NCI-H510A (cell line): ENCODE data around the gene RNF214.
"Not testable (repeated sequence)": the region's sequence is repeated elsewhere in the genome, so short reads cannot be mapped to it uniquely, and the experiment has no call there.

ENCODE experiments used
- DNase-seq: peaks from one replicate; lab custom pipeline; 2025; lab: John Stamatoyannopoulos, UW

RNF214 gene

DNA sequence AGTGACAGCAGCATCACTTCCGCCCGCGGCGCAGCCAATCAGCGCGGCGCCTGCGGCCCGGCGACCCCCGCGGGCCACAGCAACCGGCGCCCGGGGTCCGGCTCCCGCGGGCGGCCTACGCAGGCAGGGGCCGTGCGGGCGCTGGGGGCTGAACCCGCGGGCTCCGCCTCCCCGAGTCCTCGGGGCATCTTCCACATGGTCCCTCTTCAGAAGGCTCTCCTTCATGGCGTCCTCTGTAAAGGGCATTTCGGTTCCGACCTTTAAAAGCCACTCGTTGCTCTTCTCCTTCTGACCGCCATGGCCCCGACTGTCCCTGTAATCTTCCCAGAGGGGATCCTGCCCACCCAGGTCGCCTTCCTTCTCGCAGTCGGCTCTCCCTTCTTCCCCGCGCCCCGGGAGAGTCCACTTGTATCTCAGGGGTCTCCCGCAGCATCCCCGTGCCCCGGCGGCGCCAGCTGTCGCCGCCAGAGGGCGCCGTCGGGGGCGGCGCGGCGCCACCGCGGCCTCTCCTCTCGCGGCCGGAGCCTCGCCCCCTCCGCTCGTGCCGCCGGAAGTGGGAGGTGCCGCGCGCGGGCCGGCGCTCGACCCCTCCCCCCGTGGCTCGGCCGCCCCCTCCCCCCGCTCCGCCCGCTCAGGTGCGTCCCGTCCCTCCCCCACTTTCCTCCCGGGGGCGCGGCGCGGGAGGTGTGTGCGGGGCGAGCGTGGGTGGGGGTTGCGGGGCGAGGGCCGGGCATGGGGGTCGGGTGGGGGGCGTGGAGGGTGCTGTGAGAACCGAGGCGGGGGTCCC lies at the start of gene RNF214:
Gene RNF214, plus strand, starts transcription at position 580 of the 787 bp plus-strand sequence. CDS start 1,602 bp downstream, outside the sequence.
- DNase-seq = peak; percentile 61

DNA sequence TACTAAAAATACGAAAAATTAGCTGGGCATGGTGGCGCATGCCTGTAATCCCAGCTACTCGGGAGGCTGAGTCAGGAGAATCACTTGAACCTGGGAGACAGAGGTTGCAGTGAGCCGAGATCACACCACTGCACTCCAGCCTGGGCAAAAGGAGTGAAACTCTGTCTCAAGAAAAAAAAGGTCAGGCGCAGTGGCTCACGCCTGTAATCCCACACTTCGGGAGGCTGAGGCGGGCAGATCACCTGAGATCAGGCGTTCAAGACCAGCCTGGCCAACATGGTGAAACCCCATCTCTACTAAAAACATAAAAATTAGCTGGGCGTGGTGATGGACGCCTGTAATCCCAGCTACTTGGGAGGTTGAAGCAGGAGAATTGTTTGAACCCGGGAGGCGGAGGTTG lies 49.3 kb upstream of the RNF214 start:
- DNase-seq = not testable (repeated sequence)

DNA sequence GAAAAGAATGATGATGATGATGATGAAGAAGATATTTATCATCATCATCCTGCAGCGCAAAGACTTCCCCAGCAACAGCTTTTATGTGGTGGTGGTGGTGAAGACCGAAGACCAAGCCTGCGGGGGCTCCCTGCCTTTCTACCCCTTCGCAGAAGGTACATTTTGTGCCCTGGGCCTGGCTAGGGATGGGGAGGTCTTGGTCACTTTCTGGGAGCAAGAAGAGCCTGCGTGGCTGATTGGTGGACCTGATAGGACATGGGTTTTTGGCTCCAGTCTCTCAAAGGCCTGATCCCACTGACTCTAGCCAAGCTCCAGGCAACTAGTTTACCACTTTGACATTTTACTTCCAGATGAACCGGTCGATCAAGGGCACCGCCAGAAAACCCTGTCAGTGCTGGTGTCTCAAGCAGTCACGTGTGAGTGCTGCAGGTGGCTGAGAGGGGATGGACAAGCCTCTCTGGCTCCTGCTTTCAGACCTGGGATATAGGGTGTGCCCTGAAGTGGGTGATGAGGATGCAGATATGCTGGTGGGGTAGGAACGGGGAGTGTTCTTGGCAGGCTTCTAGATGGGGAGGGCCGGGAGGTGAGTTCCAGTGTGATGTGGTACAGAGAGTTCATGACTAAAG lies 48.6 kb upstream of the RNF214 start:
- DNase-seq = peak; percentile 83

DNA sequence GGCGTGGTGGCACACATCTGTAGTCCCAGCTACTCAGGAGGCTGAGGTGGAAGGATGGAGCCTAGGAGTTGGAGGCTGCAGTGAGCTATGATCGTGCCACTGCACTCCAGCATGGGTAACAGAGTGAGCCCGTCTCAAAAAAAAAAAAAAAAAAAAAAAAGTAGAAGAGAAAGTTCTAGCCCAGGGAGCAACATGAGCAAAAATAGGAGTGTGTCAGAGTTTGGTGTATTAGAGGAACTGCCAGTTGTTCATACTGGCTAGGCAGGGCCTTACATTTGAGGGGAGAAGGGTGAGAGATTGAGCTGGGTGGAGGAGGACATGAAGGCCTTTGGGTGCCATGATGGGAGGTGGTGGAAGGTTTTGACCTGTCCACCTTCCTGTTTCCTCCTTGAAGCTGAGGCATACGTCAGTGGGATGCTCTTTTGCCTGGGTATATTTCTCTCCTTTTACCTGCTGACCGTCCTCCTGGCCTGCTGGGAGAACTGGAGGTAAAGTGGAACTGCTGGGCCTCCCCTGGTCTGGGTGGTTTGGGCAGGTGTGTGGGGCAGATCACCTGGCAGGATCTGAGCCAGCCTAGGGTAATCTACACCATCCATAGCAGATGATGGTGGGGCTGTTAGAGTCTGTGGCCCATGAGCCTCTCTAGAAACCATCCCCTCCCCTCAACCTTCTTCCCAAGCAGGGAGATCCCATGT lies 46.6 kb upstream of the RNF214 start:
- no peak for DNase-seq

DNA sequence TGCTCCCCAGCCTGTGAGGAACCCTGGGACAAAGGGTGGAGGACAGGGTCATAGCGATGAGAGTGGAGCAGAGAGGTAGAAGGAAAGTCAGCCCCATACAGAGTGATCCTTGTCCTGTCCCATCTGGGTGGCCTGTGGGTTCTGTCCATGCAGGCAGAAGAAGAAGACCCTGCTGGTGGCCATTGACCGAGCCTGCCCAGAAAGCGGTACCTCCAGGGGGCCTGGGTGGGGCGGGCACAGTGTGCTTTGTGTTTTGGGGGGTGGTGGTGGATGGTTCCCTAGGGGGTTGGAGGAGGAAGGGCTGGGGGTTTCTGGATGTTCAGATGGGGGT lies 46.1 kb upstream of the RNF214 start:
- no peak for DNase-seq

DNA sequence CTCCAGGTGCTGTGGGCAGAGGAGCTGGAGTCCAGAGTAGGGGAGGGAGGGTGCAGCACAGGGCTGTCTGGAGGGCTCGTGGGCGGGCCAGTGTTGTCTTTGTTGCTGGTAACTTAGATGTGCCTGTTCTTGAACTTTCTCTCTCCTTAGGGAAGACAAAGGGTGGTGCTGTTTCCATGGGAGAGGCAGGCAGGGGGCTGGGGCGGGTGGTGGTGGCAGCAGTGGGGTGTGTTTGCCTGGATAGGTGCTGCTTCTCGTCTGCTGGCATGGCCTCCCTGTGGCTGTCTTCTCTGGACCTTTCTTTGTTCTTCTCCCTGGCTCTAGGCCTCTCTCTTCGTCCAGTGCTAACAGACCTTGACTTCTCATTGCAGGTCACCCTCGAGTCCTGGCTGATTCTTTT lies 45.5 kb upstream of the RNF214 start:
- DNase-seq = no peak

DNA sequence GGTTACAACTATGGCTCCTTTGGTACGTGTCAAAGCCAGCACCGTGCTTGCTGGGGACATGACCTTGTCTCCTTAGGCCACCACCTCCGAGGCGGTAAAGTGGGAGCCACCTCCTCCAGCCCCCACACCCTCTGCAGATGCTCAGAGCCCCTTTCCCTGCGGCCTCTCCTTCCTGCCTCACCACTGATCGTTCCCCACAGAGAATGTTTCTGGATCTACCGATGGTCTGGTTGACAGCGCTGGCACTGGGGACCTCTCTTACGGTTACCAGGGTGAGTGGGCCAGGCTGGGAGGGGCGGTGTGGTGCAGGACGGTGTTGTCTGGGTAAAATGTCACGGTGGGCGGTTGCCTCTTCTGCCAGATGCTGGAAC lies 45.1 kb upstream of the RNF214 start:
- no peak for DNase-seq

DNA sequence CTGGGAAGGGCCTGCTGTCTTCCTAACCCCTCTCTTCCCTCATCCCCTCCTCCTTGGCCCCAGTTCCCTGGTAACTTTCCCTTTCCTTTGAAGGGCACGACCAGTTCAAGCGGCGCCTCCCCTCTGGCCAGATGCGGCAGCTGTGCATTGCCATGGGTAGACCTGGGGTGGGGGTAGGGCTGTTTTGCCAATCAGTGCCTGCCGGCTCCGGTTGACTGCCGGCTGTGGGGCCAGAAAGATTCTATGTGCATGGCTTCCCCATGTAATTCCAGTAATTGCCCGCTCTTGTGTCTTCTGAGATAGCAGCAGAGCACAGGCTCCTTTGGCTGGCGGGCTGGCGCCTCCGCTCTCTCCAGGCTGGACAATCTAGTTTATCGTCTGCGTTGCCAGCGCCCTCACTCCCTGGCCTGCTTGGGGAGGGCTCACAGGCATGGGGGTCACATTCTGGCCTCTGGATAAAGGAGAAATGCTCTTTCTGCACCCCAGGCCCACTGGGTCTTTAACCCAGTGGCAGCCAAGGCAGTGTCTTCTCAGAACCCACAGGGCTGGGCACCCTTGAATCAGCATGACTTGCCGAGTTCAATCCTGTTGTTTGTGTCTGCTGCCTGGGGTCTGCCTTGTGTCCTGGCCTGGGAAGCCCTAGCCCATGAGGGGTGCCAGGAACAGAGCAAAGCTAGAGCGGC lies 44.5 kb upstream of the RNF214 start:
- no peak for DNase-seq

DNA sequence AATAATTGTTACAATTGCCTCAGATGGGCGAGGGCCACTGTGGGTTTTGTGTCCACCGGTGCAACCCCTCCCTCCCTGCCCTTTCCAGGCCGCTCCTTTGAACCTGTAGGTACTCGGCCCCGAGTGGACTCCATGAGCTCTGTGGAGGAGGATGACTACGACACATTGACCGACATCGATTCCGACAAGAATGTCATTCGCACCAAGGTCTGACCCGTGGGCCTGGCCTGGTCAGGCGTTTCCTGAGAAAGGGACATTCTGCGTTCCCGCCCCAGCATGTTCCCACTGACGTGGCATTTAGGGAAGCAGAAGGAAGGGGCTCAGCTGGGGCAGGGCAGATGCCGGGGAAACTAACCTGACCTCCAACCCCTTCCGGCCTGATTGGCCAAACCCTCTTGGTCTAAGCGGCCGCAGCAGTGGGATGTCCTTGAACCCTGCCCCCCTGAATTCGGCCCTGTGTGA lies 43.8 kb upstream of the RNF214 start:
- no peak for DNase-seq

DNA sequence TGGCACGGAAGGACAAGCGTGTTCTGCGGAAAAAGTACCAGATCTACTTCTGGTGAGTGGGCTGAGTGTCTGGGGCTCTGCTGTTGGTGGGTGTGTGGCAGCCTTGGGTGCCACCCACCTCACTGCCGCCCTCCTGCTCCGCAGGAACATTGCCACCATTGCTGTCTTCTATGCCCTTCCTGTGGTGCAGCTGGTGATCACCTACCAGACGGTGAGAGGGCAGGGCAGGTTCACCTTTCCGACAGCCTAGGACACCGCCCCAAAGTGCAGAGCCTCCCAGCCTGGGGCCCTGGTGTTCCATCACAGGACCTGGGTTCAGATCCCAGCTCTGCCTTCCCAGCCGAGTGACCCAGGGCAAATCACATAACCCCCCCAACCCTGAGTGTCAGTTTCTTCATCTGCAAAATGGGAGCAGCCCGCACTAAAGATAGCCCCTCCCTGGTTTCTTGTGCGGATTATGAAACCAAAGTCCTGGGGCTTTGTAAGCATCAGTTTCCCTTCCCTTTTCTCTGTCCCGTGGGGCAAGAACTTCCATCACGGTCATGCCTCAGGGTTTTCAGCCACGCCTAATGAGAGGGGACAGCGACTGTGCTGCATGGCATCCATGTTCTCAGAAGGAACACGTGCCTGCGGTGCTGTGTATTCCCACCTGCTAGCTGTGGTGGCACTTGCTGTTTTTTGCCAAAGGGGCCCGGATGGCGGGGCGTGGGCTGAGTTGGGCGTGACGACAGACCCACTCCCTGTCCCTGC lies 43.1 kb upstream of the RNF214 start:
- no peak for DNase-seq

DNA sequence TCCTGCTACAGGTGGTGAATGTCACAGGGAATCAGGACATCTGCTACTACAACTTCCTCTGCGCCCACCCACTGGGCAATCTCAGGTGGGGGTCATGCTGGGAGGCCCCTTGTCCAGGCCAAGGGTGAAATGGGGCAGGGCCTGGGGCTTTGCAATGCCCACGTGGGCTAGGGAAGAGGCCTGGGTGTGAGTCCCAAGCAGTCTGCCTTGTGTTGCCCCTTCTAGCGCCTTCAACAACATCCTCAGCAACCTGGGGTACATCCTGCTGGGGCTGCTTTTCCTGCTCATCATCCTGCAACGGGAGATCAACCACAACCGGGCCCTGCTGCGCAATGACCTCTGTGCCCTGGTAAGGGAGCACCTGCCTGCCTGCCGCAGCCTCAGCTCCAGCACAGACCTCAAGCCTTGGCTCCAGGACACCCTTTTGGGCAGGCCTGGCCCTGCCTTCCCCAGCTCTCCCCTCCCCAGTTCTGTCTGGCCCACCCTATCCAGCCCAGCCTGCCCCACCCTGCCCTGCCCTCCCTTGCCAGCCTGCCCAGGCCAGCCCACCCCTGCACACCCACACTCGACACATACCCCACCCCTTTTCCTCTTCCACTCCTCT lies 42.4 kb upstream of the RNF214 start:
- DNase-seq = no peak

DNA sequence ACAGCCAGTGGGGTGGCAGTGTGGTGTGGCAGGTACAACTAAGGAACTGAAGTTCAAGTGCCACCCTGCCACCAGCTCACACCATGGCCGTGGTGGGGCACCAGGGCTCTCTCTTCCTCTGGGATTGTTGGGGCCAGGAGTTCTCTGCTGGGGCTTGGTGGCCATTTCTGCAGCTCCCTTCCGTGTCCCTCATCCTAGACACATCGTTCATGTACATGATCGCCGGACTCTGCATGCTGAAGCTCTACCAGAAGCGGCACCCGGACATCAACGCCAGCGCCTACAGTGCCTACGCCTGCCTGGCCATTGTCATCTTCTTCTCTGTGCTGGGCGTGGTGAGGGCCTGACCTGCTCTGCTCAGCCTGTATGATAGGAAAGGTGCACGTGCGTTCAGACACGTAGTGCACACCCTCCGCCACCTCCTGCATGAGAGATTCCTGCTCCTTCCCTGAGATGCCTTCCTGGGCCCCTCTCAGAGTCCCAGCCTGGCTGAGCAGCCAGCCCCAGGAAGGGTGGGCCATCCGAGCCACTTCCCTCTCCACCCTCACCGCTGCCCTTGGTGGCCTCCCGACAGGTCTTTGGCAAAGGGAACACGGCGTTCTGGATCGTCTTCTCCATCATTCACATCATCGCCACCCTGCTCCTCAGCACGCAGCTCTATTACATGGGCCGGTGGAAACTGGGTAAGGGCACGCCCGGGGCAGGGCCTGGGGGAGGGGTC lies 40.6 kb upstream of the RNF214 start:
- no peak for DNase-seq

DNA sequence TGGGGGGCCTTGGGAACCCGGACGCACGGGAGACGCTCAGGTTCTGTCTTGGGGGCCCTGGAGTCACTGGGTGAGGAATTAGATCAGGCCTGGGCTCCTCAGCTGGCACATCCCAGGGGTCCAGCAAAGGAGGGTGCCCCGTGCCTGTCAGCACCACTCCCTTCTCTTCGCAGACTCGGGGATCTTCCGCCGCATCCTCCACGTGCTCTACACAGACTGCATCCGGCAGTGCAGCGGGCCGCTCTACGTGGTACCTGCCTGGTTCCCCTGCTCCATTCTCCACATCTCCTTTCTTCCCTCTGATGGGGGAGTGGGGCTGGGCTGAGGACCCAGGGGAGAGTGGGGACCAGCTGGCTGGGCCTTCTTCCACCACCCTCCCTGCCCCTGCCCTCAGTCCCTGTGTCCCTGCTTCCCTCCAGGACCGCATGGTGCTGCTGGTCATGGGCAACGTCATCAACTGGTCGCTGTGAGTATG lies 40.0 kb upstream of the RNF214 start:
- DNase-seq = no peak

DNA sequence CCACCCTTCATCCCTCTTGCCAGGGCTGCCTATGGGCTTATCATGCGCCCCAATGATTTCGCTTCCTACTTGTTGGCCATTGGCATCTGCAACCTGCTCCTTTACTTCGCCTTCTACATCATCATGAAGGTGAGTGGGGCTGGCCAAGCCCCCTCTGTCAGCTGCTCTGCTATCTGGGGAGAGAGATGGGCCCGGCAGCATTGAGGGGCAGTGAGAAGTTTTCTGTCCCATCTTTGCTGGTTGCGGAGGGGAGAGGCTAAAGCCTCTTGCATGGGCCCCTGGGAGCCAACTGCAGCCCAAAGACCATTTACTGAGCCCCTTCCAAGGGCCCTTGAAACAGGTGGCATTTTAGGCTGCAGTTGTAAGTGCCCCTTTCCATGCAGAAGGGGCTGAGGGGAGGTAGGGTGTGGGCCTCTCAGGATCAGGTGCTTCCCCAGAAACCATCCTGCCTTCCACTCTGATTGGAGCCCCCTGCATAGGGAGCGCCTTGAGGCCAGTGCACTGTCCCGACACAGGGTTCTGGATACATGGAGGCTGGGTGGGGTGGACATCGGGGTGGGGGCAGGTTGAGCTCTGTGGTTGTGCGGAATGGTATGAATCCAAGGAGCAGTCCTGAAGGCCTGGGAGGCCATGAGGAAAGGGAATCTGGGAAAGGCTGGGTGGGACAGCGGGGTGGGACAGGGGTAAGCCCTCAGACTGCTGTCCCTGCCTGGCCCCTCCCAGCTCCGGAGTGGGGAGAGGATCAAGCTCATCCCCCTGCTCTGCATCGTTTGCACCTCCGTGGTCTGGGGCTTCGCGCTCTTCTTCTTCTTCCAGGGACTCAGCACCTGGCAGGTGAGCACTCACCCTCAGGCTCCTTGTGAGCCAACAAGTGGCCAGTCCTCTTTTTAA lies 39.1 kb upstream of the RNF214 start:
- DNase-seq = no peak

DNA sequence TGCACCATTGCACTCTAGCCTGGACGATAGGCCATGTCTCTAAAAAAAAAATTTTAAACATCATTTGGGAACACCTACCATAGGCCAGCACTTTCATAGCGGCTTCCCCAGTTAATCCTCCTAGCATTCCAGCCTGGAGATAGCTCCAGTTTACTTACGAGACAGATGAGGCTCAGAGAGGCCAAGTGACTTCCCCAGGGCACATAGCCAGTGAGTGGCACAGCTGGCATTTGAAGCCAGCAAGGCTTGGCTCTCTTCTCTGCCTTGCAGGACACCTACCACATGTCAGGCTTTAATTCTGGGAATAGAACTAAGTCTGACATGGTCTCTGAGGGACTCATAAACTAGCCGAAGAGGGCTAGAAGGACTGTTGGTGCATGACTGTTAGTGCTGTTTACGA lies 38.2 kb upstream of the RNF214 start:
- no peak for DNase-seq

DNA sequence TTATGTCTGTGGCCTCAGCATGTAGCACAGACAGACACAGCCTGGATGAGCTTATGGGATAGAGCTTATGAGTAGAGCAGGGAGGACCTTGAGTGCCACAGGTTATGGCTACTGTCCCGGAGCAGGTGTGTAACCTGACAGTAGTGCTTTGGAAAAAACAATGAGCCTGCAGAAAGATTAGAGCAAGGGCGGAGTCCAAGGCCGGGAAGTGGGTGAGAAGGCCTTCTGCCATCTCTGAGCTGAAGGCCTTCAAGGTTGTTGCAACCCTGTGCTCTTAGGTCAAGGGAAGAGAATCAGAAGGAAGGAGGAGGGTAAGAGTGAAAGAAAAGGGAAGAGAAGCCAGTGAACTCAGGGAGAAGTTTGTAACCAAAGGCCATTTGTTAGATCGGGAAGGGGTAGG lies 37.2 kb upstream of the RNF214 start:
- no peak for DNase-seq

DNA sequence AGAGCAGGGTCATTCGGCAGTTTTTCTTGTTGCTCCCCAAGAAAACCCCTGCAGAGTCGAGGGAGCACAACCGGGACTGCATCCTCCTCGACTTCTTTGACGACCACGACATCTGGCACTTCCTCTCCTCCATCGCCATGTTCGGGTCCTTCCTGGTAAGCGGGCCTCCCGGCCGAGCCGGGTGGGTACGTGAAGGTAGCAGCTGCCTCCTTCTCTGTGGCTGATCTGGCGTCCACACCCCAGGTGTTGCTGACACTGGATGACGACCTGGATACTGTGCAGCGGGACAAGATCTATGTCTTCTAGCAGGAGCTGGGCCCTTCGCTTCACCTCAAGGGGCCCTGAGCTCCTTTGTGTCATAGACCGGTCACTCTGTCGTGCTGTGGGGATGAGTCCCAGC lies 36.7 kb upstream of the RNF214 start:
- DNase-seq = no peak

DNA sequence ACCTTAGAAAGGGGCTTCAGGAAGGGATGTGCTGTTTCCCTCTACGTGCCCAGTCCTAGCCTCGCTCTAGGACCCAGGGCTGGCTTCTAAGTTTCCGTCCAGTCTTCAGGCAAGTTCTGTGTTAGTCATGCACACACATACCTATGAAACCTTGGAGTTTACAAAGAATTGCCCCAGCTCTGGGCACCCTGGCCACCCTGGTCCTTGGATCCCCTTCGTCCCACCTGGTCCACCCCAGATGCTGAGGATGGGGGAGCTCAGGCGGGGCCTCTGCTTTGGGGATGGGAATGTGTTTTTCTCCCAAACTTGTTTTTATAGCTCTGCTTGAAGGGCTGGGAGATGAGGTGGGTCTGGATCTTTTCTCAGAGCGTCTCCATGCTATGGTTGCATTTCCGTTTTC lies 35.5 kb upstream of the RNF214 start:
- no peak for DNase-seq
